ENCODE data around the gene TM4SF4. TPM values are rescaled to one million over a fixed set of nuclear protein-coding genes. Genes with fewer than 3 reads are reported as not detected.

The TM4SF4 gene
- total RNA-seq, 1 experiment from 2014 or later, result not detected

DNA sequence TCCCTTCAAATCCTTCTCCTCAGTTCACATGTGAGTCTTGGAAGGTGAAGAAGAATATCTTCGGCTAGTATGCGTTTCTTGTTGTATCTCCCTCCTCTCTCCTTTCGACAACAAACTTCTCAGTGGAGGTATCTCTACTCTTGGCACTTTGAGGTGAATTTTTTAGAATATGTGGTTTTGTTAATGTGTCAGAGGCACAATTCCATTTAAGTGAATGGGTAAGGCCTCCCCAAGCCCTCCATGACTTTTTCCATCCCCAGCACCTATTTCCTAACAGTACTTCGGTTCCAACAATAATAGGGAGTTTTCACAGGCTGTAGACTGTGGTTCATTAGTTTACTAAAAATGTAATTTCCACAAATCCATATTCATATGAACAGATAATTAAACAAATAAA is 74.2 kb downstream of the TM4SF4 start:
- Histone ChIP-seq H4K91ac (ENCODE audit: insufficient read length, low read depth, low read length) (no peak overlapping the region), H4K5ac (ENCODE audit: insufficient read length, low read depth, low read length) (no peak overlapping the region), H3K4me2 (ENCODE audit: insufficient read depth, insufficient read length, low read length) (no peak overlapping the region), H3K18ac (ENCODE audit: insufficient read length, low read depth, low read length) (no peak overlapping the region), H3K9ac (ENCODE audit: extremely low read depth, insufficient read length, low read length) (no peak overlapping the region), H3K9me3 (ENCODE audit: control insufficient read depth, low read depth, low read length) (no peaks in the 10 kb centered on the region), H3K4me1 (ENCODE audit: insufficient read depth, low read length) (no peaks in the 10 kb centered on the region; the same call in 1 of the 2 replicates), H4K20me1 (ENCODE audit: control insufficient read depth, insufficient read depth, insufficient read length) (no peaks in the 10 kb centered on the region), H3K79me2 (ENCODE audit: insufficient read depth, low read length) (no peaks in the 10 kb centered on the region), H2BK120ac (ENCODE audit: low read depth, low read length, poor library complexity, severe bottlenecking) (no peak overlapping the region), H3K27ac (ENCODE audit: insufficient read length, low read depth, low read length) (no peak overlapping the region), H2BK5ac (ENCODE audit: insufficient read length, low read length) (no peak overlapping the region), H3K56ac (ENCODE audit: insufficient read length, low read depth, low read length) (no peak overlapping the region), H3K23ac (ENCODE audit: insufficient read length, low read depth, low read length) (no peak overlapping the region), H4K8ac (replicated peaks; ENCODE audit: insufficient read length, low read depth, low read length) (no peak overlapping the region), H3T11ph (ENCODE audit: low read length) (no peak overlapping the region), H3K23me2 (ENCODE audit: insufficient read length, low read depth, low read length, poor library complexity, severe bottlenecking) (no peaks in the 10 kb centered on the region), H3K4ac (ENCODE audit: low read depth, low read length) (no peak overlapping the region), H3K14ac (ENCODE audit: insufficient read depth, low read length) (no peak overlapping the region), H2BK20ac (ENCODE audit: low read depth, low read length, poor library complexity, severe bottlenecking) (no peak overlapping the region), H3K79me1 (ENCODE audit: insufficient read depth, low read depth, low read length, poor library complexity, severe bottlenecking) (no peaks in the 10 kb centered on the region), H2AFZ (ENCODE audit: low read length) (no peak overlapping the region), H2AK5ac (ENCODE audit: insufficient read length, low read length) (no peak overlapping the region), H3K27me3 (ENCODE audit: insufficient read depth, low read length) (no peaks in the 10 kb centered on the region), H2BK15ac (ENCODE audit: low read depth, low read length) (no peak overlapping the region), H2BK12ac (ENCODE audit: insufficient read length, low read depth, low read length) (no peak overlapping the region)
- peaks cover 22 to 26% of the 10 kb centered on the region in 2 experiments for H3K4me1 Mint-ChIP-seq
- peak overlapping the region in 2 of 3 experiments; percentile 22 to 28; a peak in 4 of 7 replicates for H3K27ac Mint-ChIP-seq
- no peaks in the 10 kb centered on the region for H3K27me3 Mint-ChIP-seq (ENCODE audit: low read depth)
- WGBS (ENCODE audit: extremely low coverage, insufficient read length, low lambda C conversion rate), result no CpG with 5 or more reads among the region's 4 CpGs
- no peak overlapping the region for H3K4me3 Mint-ChIP-seq
- H3K36me3 Mint-ChIP-seq (ENCODE audit: insufficient read depth in 1 of 3, low read depth in 3 of 3), result peaks cover 0 to 4% (median 0%) of the 10 kb centered on the region in 3 experiments; a peak in 1 of 7 replicates
- no peaks in the 10 kb centered on the region for H3K9me3 Mint-ChIP-seq
- DNase-seq, result no peak
- TF ChIP-seq, protein P1, sequence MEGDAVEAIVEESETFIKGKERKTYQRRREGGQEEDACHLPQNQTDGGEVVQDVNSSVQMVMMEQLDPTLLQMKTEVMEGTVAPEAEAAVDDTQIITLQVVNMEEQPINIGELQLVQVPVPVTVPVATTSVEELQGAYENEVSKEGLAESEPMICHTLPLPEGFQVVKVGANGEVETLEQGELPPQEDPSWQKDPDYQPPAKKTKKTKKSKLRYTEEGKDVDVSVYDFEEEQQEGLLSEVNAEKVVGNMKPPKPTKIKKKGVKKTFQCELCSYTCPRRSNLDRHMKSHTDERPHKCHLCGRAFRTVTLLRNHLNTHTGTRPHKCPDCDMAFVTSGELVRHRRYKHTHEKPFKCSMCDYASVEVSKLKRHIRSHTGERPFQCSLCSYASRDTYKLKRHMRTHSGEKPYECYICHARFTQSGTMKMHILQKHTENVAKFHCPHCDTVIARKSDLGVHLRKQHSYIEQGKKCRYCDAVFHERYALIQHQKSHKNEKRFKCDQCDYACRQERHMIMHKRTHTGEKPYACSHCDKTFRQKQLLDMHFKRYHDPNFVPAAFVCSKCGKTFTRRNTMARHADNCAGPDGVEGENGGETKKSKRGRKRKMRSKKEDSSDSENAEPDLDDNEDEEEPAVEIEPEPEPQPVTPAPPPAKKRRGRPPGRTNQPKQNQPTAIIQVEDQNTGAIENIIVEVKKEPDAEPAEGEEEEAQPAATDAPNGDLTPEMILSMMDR (conservative IDR thresholded peaks at IDR 0.05), result no peak
